DMS53 (cell line): ENCODE measurements around the gene MAPK11.

Experiments used
- DNase-seq: peaks from one replicate; lab custom pipeline; 2025; lab: John Stamatoyannopoulos, UW

MAPK11 gene

GRCh38 chr22:50307890-50308596 lies 37.9 kb upstream of the MAPK11 start:
- DNase-seq = no peak

GRCh38 chr22:50306753-50307749 lies 36.9 kb upstream of the MAPK11 start, which contains the start of gene PLXNB2:
TSS of gene PLXNB2 (minus strand) at chr22:50307646. CDS start at chr22:50290584, 17,062 bp downstream.
- peak; percentile 90 for DNase-seq

GRCh38 chr22:50305923-50306566 lies 35.9 kb upstream of the MAPK11 start:
- DNase-seq = peak; percentile 96

- DNase-seq = peak; percentile 70
Measured at GRCh38 chr22:50305393-50305922, 35.3 kb upstream of the MAPK11 start.

GRCh38 chr22:50304528-50305392 lies 34.6 kb upstream of the MAPK11 start:
- DNase-seq = no peak

- DNase-seq = no peak
Measured at GRCh38 chr22:50303848-50304527, 33.8 kb upstream of the MAPK11 start.

- DNase-seq = no peak
Measured at GRCh38 chr22:50303515-50303847, 33.3 kb upstream of the MAPK11 start.

- DNase-seq = no peak
Measured at GRCh38 chr22:50302564-50302963, 32.4 kb upstream of the MAPK11 start.

GRCh38 chr22:50302041-50302541 lies 31.9 kb upstream of the MAPK11 start:
- DNase-seq = no peak

- DNase-seq = no peak
Measured at GRCh38 chr22:50301581-50301991, 31.4 kb upstream of the MAPK11 start.

GRCh38 chr22:50300620-50301257 lies 30.6 kb upstream of the MAPK11 start:
- no peak for DNase-seq

- DNase-seq = no peak
Measured at GRCh38 chr22:50299785-50300619, 29.8 kb upstream of the MAPK11 start.

GRCh38 chr22:50298937-50299784 lies 29.0 kb upstream of the MAPK11 start:
- no peak for DNase-seq

- DNase-seq = no peak
Measured at GRCh38 chr22:50298266-50298637, 28.1 kb upstream of the MAPK11 start.

GRCh38 chr22:50297510-50298265 lies 27.5 kb upstream of the MAPK11 start:
- no peak for DNase-seq

GRCh38 chr22:50296658-50297490 lies 26.7 kb upstream of the MAPK11 start:
- DNase-seq = no peak

- peak; percentile 53 for DNase-seq
Measured at GRCh38 chr22:50294319-50294656, 24.1 kb upstream of the MAPK11 start.
